HepG2 (cell line): ENCODE measurements around the gene PSD. TPM values are rescaled to one million over a fixed set of nuclear protein-coding genes. Genes with fewer than 3 reads are reported as not detected.

Experiments used
- AGO1 ChIP-seq: fragments of 200-400 bp; formaldehyde crosslinking; IDR thresholded peaks from 2 replicates; pipeline ENCODE4 v1.6.1; 2017; ENCODE audit warnings: mild to moderate bottlenecking, low read depth, low read length, moderate library complexity; ENCODE audit not compliant: poor library complexity, severe bottlenecking
- CBX5 ChIP-seq: sonication (generic); formaldehyde crosslinking; IDR thresholded peaks from 2 replicates; pipeline ENCODE4 v1.4.0; 2020; ENCODE audit warnings: missing genetic modification reagents, borderline replicate concordance
- CSRNP2 ChIP-seq: sonication (generic); formaldehyde crosslinking; conservative IDR thresholded peaks from 2 replicates; pipeline ENCODE4 v1.8.0; 2022; ENCODE audit warnings: low read depth, missing genetic modification reagents
- GTF3A ChIP-seq: sonication (generic); formaldehyde crosslinking; conservative IDR thresholded peaks from 2 replicates; pipeline ENCODE4 v1.4.0; 2020; ENCODE audit warnings: mild to moderate bottlenecking, missing genetic modification reagents
- SNAPC4 ChIP-seq: sonication (generic); formaldehyde crosslinking; IDR thresholded peaks from 2 replicates; pipeline ENCODE4 v1.4.0; 2020; ENCODE audit warnings: mild to moderate bottlenecking, missing genetic modification reagents
- SOX13 ChIP-seq, 3 experiments: fragments of 450-650 bp in 1 of 3; sonication (generic) in 1 of 3; formaldehyde crosslinking in 1 of 3; IDR thresholded peaks in 2 of 3; conservative IDR thresholded peaks in 1 of 3; 2 replicates each; pipeline versions ENCODE4 v1.5.0 to v1.6.1; 2016 to 2020; ENCODE audit warnings: antibody characterized with exemption in 1 of 3, mild to moderate bottlenecking in 1 of 3, missing compliant biosample characterization in 1 of 3, missing genetic modification reagents in 1 of 3, moderate library complexity in 1 of 3
- ZFP62 ChIP-seq: sonication (generic); formaldehyde crosslinking; IDR thresholded peaks from 2 replicates; pipeline ENCODE4 v1.4.0; 2020; ENCODE audit warnings: missing genetic modification reagents
- ZNF207 ChIP-seq: fragments of 450-650 bp; IDR thresholded peaks from 2 replicates; pipeline ENCODE4 v1.6.1; 2016; ENCODE audit warnings: antibody characterized with exemption, borderline replicate concordance
- ZNF576 ChIP-seq: sonication (generic); formaldehyde crosslinking; IDR thresholded peaks from 2 replicates; pipeline ENCODE4 v1.4.0; 2020; ENCODE audit warnings: mild to moderate bottlenecking, missing genetic modification reagents
- ZNF629 ChIP-seq: sonication (generic); formaldehyde crosslinking; conservative IDR thresholded peaks from 2 replicates; pipeline ENCODE4 v1.5.0; 2020; ENCODE audit warnings: missing genetic modification reagents
- ZNF746 ChIP-seq: sonication (generic); formaldehyde crosslinking; IDR thresholded peaks from 2 replicates; pipeline ENCODE4 v1.8.0; 2022; ENCODE audit warnings: mild to moderate bottlenecking, missing genetic modification reagents
- ZSCAN30 ChIP-seq: sonication (generic); formaldehyde crosslinking; IDR thresholded peaks from 2 replicates; pipeline ENCODE4 v1.5.0; 2020; ENCODE audit warnings: mild to moderate bottlenecking, missing genetic modification reagents
- polyA plus RNA-seq, 8 experiments: library from polyadenylated mRNA; depleted of rRNA in 3 of 8; stranded (reverse) in 7 of 8; unstranded in 1 of 8; fragments of >200 nt; fragmentation: Illumina TruSeq in 4 of 8; extraction: Trizol in 4 of 8; gene quantifications; 2 replicates each; pipeline versions ENCODE4 v1.2.1 to v1.2.3, GENCODE V29; 2011 to 2016; ENCODE audit warnings: low read depth in 4 of 8, missing spikeins in 1 of 8, mixed read lengths in 1 of 8; ENCODE audit not compliant: insufficient read depth in 1 of 8
- total RNA-seq, 5 experiments: library from RNA; depleted of rRNA; stranded (reverse); fragments of >200 nt; fragmentation: Illumina TruSeq; extraction: Trizol; gene quantifications; 2 replicates each; pipeline ENCODE4 v1.2.3, GENCODE V29; 2016; ENCODE audit warnings: low read depth in 1 of 5
- TF ChIP-seq, protein P1 (sequence below): sonication (generic); formaldehyde crosslinking; IDR thresholded peaks from 2 replicates; pipeline ENCODE4 v1.8.0; 2022; ENCODE audit warnings: mild to moderate bottlenecking, missing genetic modification reagents, moderate library complexity
- TF ChIP-seq, protein P2 (sequence below): sonication (generic); formaldehyde crosslinking; IDR thresholded peaks from 2 replicates; pipeline ENCODE4 v1.4.0; 2020; ENCODE audit warnings: mild to moderate bottlenecking, missing genetic modification reagents

The PSD gene
- total and polyA plus RNA-seq, 2 of the 13 experiments (the other 11 are each of a cell fraction or from before 2014, with no cell fraction given): 0.35 to 0.58 TPM

- no peak for TF ChIP-seq SNAPC4 (CRISPR knock-in tag)
- no peak for TF ChIP-seq CBX5 (CRISPR knock-in tag)
- no peak for TF ChIP-seq ZFP62
- TF ChIP-seq AGO1: no peak
- TF ChIP-seq ZNF207: no peak
- TF ChIP-seq, protein P1, sequence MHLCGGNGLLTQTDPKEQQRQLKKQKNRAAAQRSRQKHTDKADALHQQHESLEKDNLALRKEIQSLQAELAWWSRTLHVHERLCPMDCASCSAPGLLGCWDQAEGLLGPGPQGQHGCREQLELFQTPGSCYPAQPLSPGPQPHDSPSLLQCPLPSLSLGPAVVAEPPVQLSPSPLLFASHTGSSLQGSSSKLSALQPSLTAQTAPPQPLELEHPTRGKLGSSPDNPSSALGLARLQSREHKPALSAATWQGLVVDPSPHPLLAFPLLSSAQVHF (CRISPR knock-in tag): no peak
- TF ChIP-seq GTF3A: no peak
- TF ChIP-seq ZSCAN30 (CRISPR knock-in tag): no peak
- TF ChIP-seq ZNF746 (CRISPR knock-in tag): no peak
- TF ChIP-seq ZNF576 (CRISPR knock-in tag): no peak
- no peak for TF ChIP-seq ZNF629 (CRISPR knock-in tag)
- TF ChIP-seq CSRNP2 (CRISPR knock-in tag): no peak
- TF ChIP-seq, protein P2, sequence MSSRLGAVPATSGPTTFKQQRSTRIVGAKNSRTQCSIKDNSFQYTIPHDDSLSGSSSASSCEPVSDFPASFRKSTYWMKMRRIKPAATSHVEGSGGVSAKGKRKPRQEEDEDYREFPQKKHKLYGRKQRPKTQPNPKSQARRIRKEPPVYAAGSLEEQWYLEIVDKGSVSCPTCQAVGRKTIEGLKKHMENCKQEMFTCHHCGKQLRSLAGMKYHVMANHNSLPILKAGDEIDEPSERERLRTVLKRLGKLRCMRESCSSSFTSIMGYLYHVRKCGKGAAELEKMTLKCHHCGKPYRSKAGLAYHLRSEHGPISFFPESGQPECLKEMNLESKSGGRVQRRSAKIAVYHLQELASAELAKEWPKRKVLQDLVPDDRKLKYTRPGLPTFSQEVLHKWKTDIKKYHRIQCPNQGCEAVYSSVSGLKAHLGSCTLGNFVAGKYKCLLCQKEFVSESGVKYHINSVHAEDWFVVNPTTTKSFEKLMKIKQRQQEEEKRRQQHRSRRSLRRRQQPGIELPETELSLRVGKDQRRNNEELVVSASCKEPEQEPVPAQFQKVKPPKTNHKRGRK: no peak
- TF ChIP-seq SOX13 (IDR thresholded peaks at IDR 0.05): no peak
- no peak for TF ChIP-seq SOX13 (CRISPR knock-in tag; conservative IDR thresholded peaks at IDR 0.05 in 1 of 2, IDR thresholded peaks at IDR 0.05 in 1 of 2)
- TF ChIP-seq, all 625 proteins: peak for 0
Observed at GRCh38 chr10:102396730-102397151, 21.8 kb downstream of the PSD start (continued).
